IMR-90 (cell line): ENCODE measurements around the gene CCDC12. TPM values are rescaled to one million over a fixed set of nuclear protein-coding genes. Genes with fewer than 3 reads are reported as not detected.
A peak's percentile ranks its signal among the peaks of the same experiment; 100 is the strongest.

Source experiments
- ATAC-seq: fragments of 200-7000 bp; cut with Tn5 transposase; 2 replicates; pipeline ENCODE4 v1.9.1; 2020; ENCODE audit warnings: low read depth, mild to moderate bottlenecking, moderate library complexity
- BruUV-seq: library from RNA; stranded (reverse); fragments of 400-500 nt; replicated peaks from 2 replicates; lab custom pipeline; 2021; lab: Mats Ljungman, UMichigan
- CTCF ChIA-PET: fragments of 300-600 bp; formaldehyde crosslinking; extraction: SDS; loops from one replicate; lab custom pipeline; 2021; ENCODE audit warnings: antibody characterized with exemption; lab: Yijun Ruan, JAX
- POLR2A ChIA-PET: fragments of 300-600 bp; sonication (Branson Sonifier 250); formaldehyde crosslinking; loops from one replicate; lab custom pipeline; 2022; ENCODE audit warnings: antibody characterized with exemption; ENCODE audit not compliant: unreplicated experiment; lab: Charles Lee
- DNase-seq: peaks from one replicate; pipeline ENCODE4 v3.0.0; 2013
- H2AFZ ChIP-seq: replicated peaks from 2 replicates; pipeline ENCODE3; 2013; ENCODE audit warnings: low read length, mild to moderate bottlenecking; ENCODE audit not compliant: poor library complexity
- H2AK5ac ChIP-seq: 2 replicates; pipeline ENCODE4 v1.6.1; 2013; ENCODE audit warnings: low read depth, low read length, inconsistent platforms
- H2AK9ac ChIP-seq: replicated peaks from 2 replicates; pipeline ENCODE3; 2013; ENCODE audit warnings: mild to moderate bottlenecking, low read depth, low read length, moderate library complexity; ENCODE audit not compliant: poor library complexity
- H2BK120ac ChIP-seq: 2 replicates; pipeline ENCODE4 v1.6.1; 2013; ENCODE audit warnings: low read depth, low read length, inconsistent platforms
- H2BK15ac ChIP-seq: 3 replicates; pipeline ENCODE4 v1.6.1; 2013; ENCODE audit warnings: low read depth, low read length, inconsistent platforms
- H2BK20ac ChIP-seq: 2 replicates; pipeline ENCODE4 v1.6.1; 2013; ENCODE audit warnings: low read depth, mild to moderate bottlenecking, inconsistent platforms, low read length, moderate library complexity
- H2BK5ac ChIP-seq: 2 replicates; pipeline ENCODE4 v1.6.1; 2013; ENCODE audit warnings: mild to moderate bottlenecking, low read depth, low read length, inconsistent platforms; ENCODE audit not compliant: poor library complexity, severe bottlenecking
- H3K14ac ChIP-seq: replicated peaks from 2 replicates; pipeline ENCODE4 v1.6.1; 2013; ENCODE audit warnings: low read depth, low read length, inconsistent platforms
- H3K18ac ChIP-seq: 2 replicates; pipeline ENCODE4 v1.6.1; 2013; ENCODE audit warnings: low read depth, low read length, control low read depth
- H3K23ac ChIP-seq: 2 replicates; pipeline ENCODE4 v1.6.1; 2013; ENCODE audit warnings: low read depth, low read length, inconsistent platforms
- H3K27ac ChIP-seq: 2 replicates; pipeline ENCODE4 v1.5.1; 2013; ENCODE audit warnings: mild to moderate bottlenecking, control low read depth, low read length; ENCODE audit not compliant: insufficient read depth
- H3K27me3 ChIP-seq: 2 replicates; pipeline ENCODE4 v1.6.1; 2013; ENCODE audit warnings: low read length; ENCODE audit not compliant: control insufficient read depth, insufficient read depth
- H3K36me3 ChIP-seq: 2 replicates; pipeline ENCODE4 v1.6.1; 2013; ENCODE audit warnings: low read length, mixed read lengths; ENCODE audit not compliant: control insufficient read depth, insufficient read depth
- H3K4ac ChIP-seq: 2 replicates; pipeline ENCODE4 v1.6.1; 2013; ENCODE audit warnings: low read depth, low read length, inconsistent platforms
- H3K4me1 ChIP-seq: 2 replicates; pipeline ENCODE4 v1.6.1; 2013; ENCODE audit warnings: low read length, mixed read lengths; ENCODE audit not compliant: control insufficient read depth, insufficient read depth
- H3K4me2 ChIP-seq: 2 replicates; pipeline ENCODE4 v1.6.1; 2013; ENCODE audit warnings: low read depth, mild to moderate bottlenecking, control low read depth, low read length, moderate library complexity
- H3K4me3 ChIP-seq: 2 replicates; pipeline ENCODE4 v1.5.1; 2013; ENCODE audit warnings: low read depth, mild to moderate bottlenecking, control low read depth, low read length, moderate library complexity; ENCODE audit not compliant: insufficient read depth
- H3K56ac ChIP-seq: 2 replicates; pipeline ENCODE4 v1.6.1; 2013; ENCODE audit warnings: low read length, inconsistent platforms; ENCODE audit not compliant: insufficient read depth; ENCODE audit errors: extremely low read depth
- H3K79me1 ChIP-seq, 2 experiments: 2 replicates each; pipeline ENCODE4 v1.6.1; 2013; ENCODE audit warnings: low read length in 2 of 2, inconsistent platforms in 1 of 2, low read depth in 1 of 2
- H3K9ac ChIP-seq: 2 replicates; pipeline ENCODE4 v1.6.1; 2013; ENCODE audit warnings: low read depth, low read length, control low read depth
- H3K9me1 ChIP-seq: 2 replicates; pipeline ENCODE4 v1.6.1; 2013; ENCODE audit warnings: low read length, inconsistent platforms; ENCODE audit not compliant: insufficient read depth
- H3K9me3 ChIP-seq: 2 replicates; pipeline ENCODE4 v1.6.1; 2013; ENCODE audit warnings: low read length; ENCODE audit not compliant: control insufficient read depth, insufficient read depth
- H4K20me1 ChIP-seq: 2 replicates; pipeline ENCODE4 v1.6.1; 2013; ENCODE audit warnings: low read length, inconsistent platforms; ENCODE audit not compliant: insufficient read depth
- H4K5ac ChIP-seq: 2 replicates; pipeline ENCODE4 v1.6.1; 2013; ENCODE audit warnings: mild to moderate bottlenecking, low read depth, low read length, control low read depth
- H4K8ac ChIP-seq, 2 experiments: 2 replicates each; pipeline ENCODE4 v1.6.1; 2013; ENCODE audit warnings: low read depth in 2 of 2, low read length in 2 of 2, control low read depth in 1 of 2, inconsistent platforms in 1 of 2
- H4K91ac ChIP-seq: 2 replicates; pipeline ENCODE4 v1.6.1; 2013; ENCODE audit warnings: low read depth, low read length, inconsistent platforms; ENCODE audit not compliant: insufficient read depth
- BHLHE40 ChIP-seq: fragments of 150-350 bp; IDR thresholded peaks from 2 replicates; pipeline ENCODE4 v1.6.1; 2016; ENCODE audit warnings: mild to moderate bottlenecking, low read depth, low read length
- CEBPB ChIP-seq: IDR thresholded peaks from 2 replicates; pipeline ENCODE4 v1.6.1; 2012; ENCODE audit warnings: low read depth, low read length, improper control_type of control experiment
- CHD1 ChIP-seq: IDR thresholded peaks from 2 replicates; pipeline ENCODE4 v1.6.1; 2012; ENCODE audit warnings: low read depth, low read length, improper control_type of control experiment
- FOS ChIP-seq: fragments of 150-350 bp; IDR thresholded peaks from 2 replicates; pipeline ENCODE4 v1.6.1; 2016; ENCODE audit warnings: low read depth, low read length
- MAFK ChIP-seq: IDR thresholded peaks from 2 replicates; pipeline ENCODE4 v1.6.1; 2012; ENCODE audit warnings: low read depth, low read length, improper control_type of control experiment
- MAZ ChIP-seq: IDR thresholded peaks from 2 replicates; pipeline ENCODE4 v1.6.1; 2012; ENCODE audit warnings: low read depth, mild to moderate bottlenecking, low read length, improper control_type of control experiment, moderate library complexity, borderline replicate concordance
- MXI1 ChIP-seq: IDR thresholded peaks from 2 replicates; pipeline ENCODE4 v1.6.1; 2012; ENCODE audit warnings: low read depth, mild to moderate bottlenecking, low read length, moderate library complexity, borderline replicate concordance
- NFE2L2 ChIP-seq: fragments of 150-350 bp; IDR thresholded peaks from 2 replicates; pipeline ENCODE4 v1.6.1; 2016; ENCODE audit warnings: low read depth, mild to moderate bottlenecking, low read length
- POLR2A ChIP-seq: IDR thresholded peaks from 2 replicates; pipeline ENCODE4 v1.6.1; 2012; ENCODE audit warnings: mild to moderate bottlenecking, low read depth, low read length
- RAD21 ChIP-seq: IDR thresholded peaks from 2 replicates; pipeline ENCODE4 v1.6.1; 2012; ENCODE audit warnings: low read length, improper control_type of control experiment
- RCOR1 ChIP-seq: IDR thresholded peaks from 2 replicates; pipeline ENCODE4 v1.6.1; 2012; ENCODE audit warnings: mild to moderate bottlenecking, low read length, improper control_type of control experiment; ENCODE audit not compliant: insufficient replicate concordance
- RFX5 ChIP-seq: IDR thresholded peaks from 2 replicates; pipeline ENCODE4 v1.8.0; 2012; ENCODE audit warnings: low read depth, mild to moderate bottlenecking, low read length, moderate library complexity
- SMC3 ChIP-seq: fragments of 150-350 bp; IDR thresholded peaks from 2 replicates; pipeline ENCODE4 v1.6.1; 2016; ENCODE audit warnings: low read depth, mild to moderate bottlenecking, antibody characterized with exemption, low read length, moderate library complexity
- WGBS, 2 experiments: methylation state at CpG; one replicate each; pipeline versions ENCODE4 v1.1.5 to v1.1.7; 2013; ENCODE audit warnings: missing lambda C conversion rate in 2 of 2; ENCODE audit not compliant: insufficient read length in 1 of 2; ENCODE audit errors: extremely low coverage in 2 of 2; 5-methylcytosine and 5-hydroxymethylcytosine counted together
- dilution Hi-C: fragments of 300-500 bp; cut with HindIII; formaldehyde crosslinking; loops from one replicate; pipeline ENCODE4 v1.14.3; 2018; ENCODE audit warnings: low sequenced_read_pairs; ENCODE audit not compliant: unreplicated experiment
- in situ Hi-C: fragments of 300-500 bp; cut with MboI; formaldehyde crosslinking; loops from 3 replicates; pipeline ENCODE4 v1.14.3; 2019; ENCODE audit warnings: low sequenced_read_pairs, inconsistent platforms, mixed read lengths
- intact Hi-C: fragments of 100-400 bp; cut with micrococcal nuclease; formaldehyde crosslinking; loops from 2 replicates; pipeline ENCODE4 v1.10.0; 2022
- polyA plus RNA-seq, 3 experiments: library from polyadenylated mRNA; depleted of rRNA; stranded (reverse); fragments of >200 nt; gene quantifications; 2 replicates each; pipeline ENCODE4 v1.2.3, GENCODE V29; 2012; ENCODE audit warnings: low replicate concordance in 1 of 3
- total RNA-seq: library from RNA; depleted of rRNA; stranded (reverse); fragments of >200 nt; gene quantifications from 2 replicates; pipeline ENCODE4 v1.2.3, GENCODE V29; 2012
- TF ChIP-seq, protein P1 (sequence below): fragments of 150-350 bp; IDR thresholded peaks from 2 replicates; pipeline ENCODE4 v1.6.1; 2016; ENCODE audit warnings: low read depth, mild to moderate bottlenecking, low read length, moderate library complexity, borderline replicate concordance
- TF ChIP-seq, protein P2 (sequence below): conservative IDR thresholded peaks from 2 replicates; pipeline ENCODE4 v1.5.1; 2012; ENCODE audit warnings: mild to moderate bottlenecking, low read depth, low read length, improper control_type of control experiment
- TF ChIP-seq, protein P3 (sequence below): fragments of 150-350 bp; IDR thresholded peaks from 2 replicates; pipeline ENCODE4 v1.6.1; 2017; ENCODE audit warnings: mild to moderate bottlenecking, antibody characterized with exemption, low read length, low read depth

CCDC12 gene
- total and polyA plus RNA-seq, 2 of the 4 experiments (the other 2 are of a cell fraction): 15.2 to 35.1 TPM

DNA sequence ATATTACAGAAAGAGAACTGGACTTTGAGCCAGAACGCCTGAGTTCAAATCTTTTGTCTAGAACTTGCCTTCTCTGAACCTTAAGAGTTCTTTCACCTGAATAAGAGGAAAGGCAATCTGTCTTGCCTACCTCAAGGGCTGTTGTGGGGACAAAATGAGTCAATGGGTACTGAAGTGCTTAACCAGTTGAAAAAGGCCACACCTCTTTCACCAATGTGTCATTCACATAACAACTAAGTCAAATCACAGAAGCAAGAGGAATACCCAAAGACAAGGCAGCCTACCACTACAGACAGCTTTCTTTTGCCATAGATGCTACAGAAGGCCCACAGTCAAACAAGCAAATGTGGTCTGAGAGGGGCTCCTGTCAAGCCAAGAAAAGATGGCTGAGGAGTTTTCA lies 42.7 kb upstream of the CCDC12 start:
- Histone ChIP-seq H2BK20ac (no peak overlapping the region), H3K56ac (no peak overlapping the region), H3K4me2 (no peak overlapping the region), H3K9me1 (peaks cover 31% of the 10 kb centered on the region), H3K4me3 (no peak overlapping the region), H3K14ac (no peak overlapping the region), H2AFZ (no peak overlapping the region), H2BK5ac (no peak overlapping the region), H3K79me1 (peaks cover 37 to 83% of the 10 kb centered on the region in 2 experiments), H4K8ac (no peak overlapping the region), H2BK15ac (no peak overlapping the region), H4K20me1 (peaks cover 39% of the 10 kb centered on the region), H3K9me3 (no peaks in the 10 kb centered on the region), H3K4me1 (peaks cover 21% of the 10 kb centered on the region), H4K5ac (no peak overlapping the region), H4K91ac (no peak overlapping the region), H2BK120ac (no peak overlapping the region), H3K27me3 (no peaks in the 10 kb centered on the region), H3K18ac (no peak overlapping the region), H2AK9ac (no peak overlapping the region), H3K4ac (no peak overlapping the region), H3K36me3 (peaks cover 21% of the 10 kb centered on the region), H3K23ac (no peak overlapping the region), H3K9ac (no peak overlapping the region), H3K27ac (no peak overlapping the region), H2AK5ac (no peak overlapping the region)
- intact Hi-C loops: no loop called here
- WGBS, 2 experiments: no CpG with 5 or more reads among the region's 1 CpG
- dilution Hi-C loops: no loop called here
- DNase-seq (peak; percentile 12), ATAC-seq (no peak)
- no TSS peak for BruUV-seq
- in situ Hi-C loops: no loop called here
- no peak for TF ChIP-seq MAFK
- no peak for TF ChIP-seq NFE2L2
- no peak for TF ChIP-seq RFX5
- no peak for TF ChIP-seq BHLHE40
- TF ChIP-seq, protein P1, sequence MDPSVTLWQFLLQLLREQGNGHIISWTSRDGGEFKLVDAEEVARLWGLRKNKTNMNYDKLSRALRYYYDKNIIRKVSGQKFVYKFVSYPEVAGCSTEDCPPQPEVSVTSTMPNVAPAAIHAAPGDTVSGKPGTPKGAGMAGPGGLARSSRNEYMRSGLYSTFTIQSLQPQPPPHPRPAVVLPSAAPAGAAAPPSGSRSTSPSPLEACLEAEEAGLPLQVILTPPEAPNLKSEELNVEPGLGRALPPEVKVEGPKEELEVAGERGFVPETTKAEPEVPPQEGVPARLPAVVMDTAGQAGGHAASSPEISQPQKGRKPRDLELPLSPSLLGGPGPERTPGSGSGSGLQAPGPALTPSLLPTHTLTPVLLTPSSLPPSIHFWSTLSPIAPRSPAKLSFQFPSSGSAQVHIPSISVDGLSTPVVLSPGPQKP: no peak
- TF ChIP-seq FOS: no peak
- no peak for TF ChIP-seq SMC3
- TF ChIP-seq RAD21: no peak
- no peak for TF ChIP-seq MXI1
- no peak for TF ChIP-seq MAZ
- no peak for TF ChIP-seq CEBPB
- TF ChIP-seq, protein P2, sequence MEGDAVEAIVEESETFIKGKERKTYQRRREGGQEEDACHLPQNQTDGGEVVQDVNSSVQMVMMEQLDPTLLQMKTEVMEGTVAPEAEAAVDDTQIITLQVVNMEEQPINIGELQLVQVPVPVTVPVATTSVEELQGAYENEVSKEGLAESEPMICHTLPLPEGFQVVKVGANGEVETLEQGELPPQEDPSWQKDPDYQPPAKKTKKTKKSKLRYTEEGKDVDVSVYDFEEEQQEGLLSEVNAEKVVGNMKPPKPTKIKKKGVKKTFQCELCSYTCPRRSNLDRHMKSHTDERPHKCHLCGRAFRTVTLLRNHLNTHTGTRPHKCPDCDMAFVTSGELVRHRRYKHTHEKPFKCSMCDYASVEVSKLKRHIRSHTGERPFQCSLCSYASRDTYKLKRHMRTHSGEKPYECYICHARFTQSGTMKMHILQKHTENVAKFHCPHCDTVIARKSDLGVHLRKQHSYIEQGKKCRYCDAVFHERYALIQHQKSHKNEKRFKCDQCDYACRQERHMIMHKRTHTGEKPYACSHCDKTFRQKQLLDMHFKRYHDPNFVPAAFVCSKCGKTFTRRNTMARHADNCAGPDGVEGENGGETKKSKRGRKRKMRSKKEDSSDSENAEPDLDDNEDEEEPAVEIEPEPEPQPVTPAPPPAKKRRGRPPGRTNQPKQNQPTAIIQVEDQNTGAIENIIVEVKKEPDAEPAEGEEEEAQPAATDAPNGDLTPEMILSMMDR: no peak
- no peak for TF ChIP-seq POLR2A
- no peak for TF ChIP-seq CHD1
- TF ChIP-seq, protein P3, sequence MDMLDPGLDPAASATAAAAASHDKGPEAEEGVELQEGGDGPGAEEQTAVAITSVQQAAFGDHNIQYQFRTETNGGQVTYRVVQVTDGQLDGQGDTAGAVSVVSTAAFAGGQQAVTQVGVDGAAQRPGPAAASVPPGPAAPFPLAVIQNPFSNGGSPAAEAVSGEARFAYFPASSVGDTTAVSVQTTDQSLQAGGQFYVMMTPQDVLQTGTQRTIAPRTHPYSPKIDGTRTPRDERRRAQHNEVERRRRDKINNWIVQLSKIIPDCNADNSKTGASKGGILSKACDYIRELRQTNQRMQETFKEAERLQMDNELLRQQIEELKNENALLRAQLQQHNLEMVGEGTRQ: no peak
- no peak for TF ChIP-seq RCOR1
- POLR2A ChIA-PET: no interaction called here
- CTCF ChIA-PET: no interaction called here
